OCI-LY1 (cell line): ENCODE results near the gene AGAP2.

Source experiments
- CTCF ChIP-seq: fragments of 200-600 bp; sonication (generic), shearing (Covaris generic); IDR thresholded peaks from 2 replicates; pipeline ENCODE4 v1.5.1; 2017; ENCODE audit warnings: mild to moderate bottlenecking, antibody characterized with exemption, low read length, moderate library complexity, mixed read lengths
- EZH2 ChIP-seq: fragments of 200-600 bp; sonication (generic), shearing (Covaris generic); IDR thresholded peaks from 2 replicates; pipeline ENCODE4 v1.8.0; 2017; ENCODE audit warnings: borderline replicate concordance, mixed run types, mild to moderate bottlenecking, antibody characterized with exemption, low read length, moderate library complexity, mixed read lengths

GRCh38 chr12:57743769-57744168 is 5.2 kb upstream of the AGAP2 start:
- TF ChIP-seq CTCF (no peak), EZH2 (no peak)
